GM18498 (cell line): ENCODE results near the gene PHB1.

Source experiments
- ATAC-seq: cut with Tn5 transposase; IDR thresholded peaks from one replicate; pipeline ENCODE4 v1.9.1; 2021; ENCODE audit warnings: mild to moderate bottlenecking, moderate library complexity; ENCODE audit not compliant: unreplicated experiment

The PHB1 gene

DNA sequence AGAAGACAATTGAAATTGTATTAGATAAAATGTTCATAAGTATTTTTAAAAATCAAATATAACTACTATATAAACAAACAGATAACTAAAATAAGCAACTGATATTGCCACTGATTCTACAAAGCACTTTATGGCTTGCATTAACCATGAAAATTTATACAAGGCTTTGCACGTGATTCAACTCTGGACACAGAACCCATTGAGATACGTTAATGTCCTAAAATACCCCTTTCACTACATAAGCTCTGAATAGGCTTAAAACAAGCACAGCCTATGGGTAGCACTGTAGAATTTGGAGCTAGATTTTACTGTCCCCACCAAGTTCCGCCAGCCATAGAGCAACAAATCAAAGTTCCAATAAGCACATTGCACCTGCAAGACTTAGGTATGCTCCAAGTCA, 57.2 kb downstream of the PHB1 start:
- no peak for ATAC-seq

DNA sequence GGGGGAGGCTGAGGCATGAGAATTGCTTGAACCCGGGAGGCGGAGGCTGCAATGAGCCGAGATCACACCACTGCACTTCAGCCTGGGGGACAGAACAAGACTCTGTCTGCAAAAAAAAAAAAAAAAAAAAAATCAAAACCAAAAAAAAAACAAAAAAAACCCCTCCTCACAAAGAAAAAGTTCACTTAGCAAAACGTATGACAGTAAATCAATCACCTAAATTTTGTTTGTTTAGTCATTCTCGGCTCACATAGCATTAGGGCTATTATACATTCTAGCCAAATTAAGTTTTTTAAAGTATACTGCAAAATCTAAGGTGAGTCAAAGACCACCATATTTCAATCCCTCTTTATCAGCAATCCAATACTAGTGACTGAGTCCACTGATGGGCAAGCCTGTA, 58.4 kb downstream of the PHB1 start:
- ATAC-seq: no peak
